Measurements from ENCODE around the gene LBR.
"Not testable (repeated sequence)": the region's sequence is repeated elsewhere in the genome, so short reads cannot be mapped to it uniquely, and the experiment has no call there.

LBR gene

DNA sequence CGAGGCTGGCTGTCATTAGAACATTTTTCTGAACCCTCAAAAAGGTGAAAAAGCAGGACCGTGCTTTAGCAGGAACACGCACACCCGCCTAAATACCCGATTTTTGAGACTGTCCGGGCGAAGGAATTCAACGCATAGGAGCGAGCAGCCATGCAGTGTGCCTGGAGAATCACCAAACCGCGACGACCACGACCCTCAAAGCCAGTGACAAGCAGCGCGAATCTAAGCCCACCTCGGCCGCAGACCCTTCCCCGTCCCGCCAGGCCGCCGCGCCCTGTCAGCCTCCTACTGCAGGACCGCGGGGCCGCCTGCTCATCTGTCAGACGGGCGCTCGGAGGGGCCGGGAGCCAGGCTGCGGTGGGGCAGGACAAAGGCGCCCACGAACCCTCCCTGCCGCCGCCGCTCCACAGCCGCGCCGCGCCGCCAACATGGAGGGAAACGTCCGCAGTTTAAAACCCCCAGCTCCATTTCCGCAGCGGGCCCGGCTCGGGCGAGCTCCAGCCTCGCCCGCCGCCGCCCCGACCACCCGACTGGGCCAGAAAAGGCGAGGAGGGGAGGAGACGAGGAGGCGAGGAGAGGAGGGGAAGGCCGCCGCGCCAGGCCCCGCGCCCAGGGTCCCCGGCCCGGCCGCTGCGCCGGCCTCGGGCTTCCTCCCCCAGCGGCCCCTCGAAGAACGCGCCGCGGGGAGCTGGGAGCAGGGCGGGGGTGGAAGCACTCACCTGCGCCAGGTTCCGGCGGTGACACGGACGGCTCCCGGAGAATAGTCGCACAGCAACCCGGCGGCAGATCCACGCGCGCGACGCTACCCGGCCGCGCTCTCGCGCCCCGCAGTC lies at the start of gene LBR:
LBR (minus strand) TSS at position 804 of the 833 bp plus-strand sequence. CDS start 3,963 bp downstream, outside the sequence.
- peak; percentile 44 for DNase-seq

DNA sequence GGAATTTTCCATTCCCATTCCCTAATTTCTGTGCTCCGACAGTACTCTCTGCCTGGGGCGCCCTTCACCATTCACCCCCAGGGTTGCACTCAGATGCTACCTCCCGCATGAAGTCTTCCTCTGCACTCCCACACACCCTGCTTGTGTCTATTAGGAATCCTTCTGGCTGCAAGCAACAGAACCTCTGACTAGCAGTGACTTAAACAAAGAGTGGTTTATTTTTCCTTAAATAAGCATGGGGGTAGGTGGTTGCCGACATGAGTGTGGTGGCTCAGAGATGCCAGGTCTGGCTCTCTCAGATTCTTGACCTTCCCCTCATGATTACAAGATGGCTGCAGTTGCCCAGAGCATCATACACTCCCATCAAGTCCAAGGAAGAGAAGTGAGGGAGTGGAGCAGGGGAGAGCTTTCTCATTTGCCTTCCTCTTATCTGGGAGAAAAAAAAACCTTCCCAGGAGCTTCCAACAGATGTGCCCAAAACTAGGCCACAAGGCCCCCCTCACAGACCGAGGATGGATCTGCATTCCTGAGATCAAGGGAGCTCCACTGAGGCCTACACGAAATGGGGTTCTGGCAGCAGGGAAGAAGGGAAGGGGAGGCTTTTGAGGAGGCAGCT lies 49.6 kb upstream of the LBR start:
- DNase-seq: no peak

DNA sequence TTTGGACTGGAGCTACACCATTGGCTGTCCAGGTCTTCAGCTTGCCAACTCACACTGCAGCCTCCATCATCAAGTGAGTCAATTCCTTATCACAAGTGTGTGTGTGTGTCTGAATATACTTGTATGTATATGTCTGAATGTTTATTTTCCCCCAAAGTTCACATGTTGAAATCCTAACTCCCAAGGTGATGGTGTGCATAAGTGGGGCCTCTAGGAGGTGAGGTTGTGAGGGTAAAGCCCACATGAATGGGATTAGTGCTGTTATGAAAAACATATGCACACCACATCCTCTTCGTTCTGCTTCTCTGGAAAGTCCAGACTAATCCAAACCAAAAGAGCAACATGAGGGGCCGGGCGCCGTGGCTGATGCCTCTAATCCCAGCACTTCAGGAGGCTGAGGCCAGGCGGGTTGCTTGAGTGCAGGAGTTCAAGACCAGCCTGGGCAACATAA lies 48.7 kb upstream of the LBR start:
- no peak for DNase-seq

DNA sequence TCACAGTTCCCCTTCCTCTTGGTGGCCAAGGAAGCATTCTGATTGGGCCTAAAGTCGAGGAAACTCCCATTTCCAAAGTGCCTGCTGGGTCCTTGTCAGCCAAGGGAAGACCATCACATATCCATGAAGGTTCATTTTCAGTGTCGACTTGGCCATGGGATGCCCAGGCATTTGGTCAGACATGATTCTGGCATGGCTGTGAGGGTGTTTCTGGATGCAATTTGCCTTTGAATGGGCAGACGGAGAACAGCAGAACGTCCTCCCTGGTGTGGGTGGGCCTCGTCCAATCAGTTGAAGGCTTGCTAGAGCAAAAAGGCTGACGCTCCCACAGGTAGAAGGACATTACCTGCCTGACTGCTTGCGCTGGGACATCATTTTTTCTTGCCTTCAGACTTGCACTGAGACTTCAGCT lies 48.3 kb upstream of the LBR start:
- DNase-seq: no peak

DNA sequence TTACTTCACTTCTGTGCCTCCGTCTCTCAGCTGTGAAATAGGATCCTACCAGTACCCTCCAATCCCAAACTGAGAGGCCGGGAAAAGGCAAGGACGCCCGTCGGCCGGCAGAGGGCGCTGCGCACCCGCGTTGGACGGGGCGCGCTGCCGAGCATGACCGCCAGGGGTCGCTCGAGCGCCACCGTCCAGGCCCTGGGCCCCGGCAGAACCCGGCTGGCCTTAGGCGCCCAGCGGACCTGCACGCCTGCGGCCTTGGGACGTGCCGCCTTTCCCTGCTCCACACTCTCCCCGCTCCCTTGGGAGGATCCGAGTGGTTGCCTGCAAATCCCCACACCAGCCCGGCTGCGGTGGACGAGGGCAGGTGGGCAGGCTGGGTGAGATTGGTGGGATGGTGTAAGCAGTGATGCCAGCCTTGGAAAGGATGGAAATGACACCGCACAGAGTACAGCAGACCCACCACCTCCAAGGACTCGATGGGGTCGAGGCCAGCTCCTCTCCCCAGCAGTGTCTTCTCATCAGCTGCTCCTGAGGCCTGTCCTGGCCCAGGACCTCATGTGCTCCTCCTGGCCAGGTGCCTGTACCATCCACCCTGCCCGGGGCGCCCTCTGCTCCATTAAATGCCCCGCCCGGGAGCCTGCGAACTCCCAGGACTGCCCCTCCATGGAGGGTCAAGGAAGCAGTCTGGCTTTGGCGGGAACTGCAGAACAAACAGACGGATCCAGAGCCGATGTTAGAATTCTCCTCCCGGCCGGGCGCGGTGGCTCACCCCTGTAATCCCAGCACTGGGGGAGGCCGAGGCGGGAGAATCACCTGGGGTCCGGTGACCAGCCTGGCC lies 47.4 kb upstream of the LBR start:
- peak; percentile 21 for DNase-seq

DNA sequence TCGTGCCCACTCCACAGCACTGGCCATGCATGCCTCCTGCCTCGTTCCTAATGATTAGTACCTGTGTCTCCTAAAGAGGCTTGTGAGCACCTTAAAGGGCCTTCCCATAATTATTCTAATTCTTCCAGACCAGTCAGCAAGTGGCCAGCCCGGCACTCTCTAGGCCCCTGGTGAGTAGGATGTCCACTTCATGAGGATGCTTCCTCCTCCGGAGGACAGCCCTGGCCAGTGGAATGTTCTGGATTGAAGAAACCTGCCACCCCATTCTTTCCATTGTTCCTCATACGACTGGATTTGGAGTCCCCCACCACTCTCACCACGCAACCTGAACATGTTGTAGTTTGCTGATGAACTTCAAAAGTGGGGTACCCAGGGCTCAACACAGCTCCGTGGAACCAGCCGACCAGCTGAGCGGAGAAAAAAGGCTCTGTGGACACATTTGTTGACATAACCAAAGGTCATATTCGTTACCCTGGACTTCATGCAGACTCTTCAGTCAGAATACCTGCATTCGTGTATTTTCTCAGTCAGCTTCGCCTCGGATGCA lies 46.7 kb upstream of the LBR start:
- no peak for DNase-seq

DNA sequence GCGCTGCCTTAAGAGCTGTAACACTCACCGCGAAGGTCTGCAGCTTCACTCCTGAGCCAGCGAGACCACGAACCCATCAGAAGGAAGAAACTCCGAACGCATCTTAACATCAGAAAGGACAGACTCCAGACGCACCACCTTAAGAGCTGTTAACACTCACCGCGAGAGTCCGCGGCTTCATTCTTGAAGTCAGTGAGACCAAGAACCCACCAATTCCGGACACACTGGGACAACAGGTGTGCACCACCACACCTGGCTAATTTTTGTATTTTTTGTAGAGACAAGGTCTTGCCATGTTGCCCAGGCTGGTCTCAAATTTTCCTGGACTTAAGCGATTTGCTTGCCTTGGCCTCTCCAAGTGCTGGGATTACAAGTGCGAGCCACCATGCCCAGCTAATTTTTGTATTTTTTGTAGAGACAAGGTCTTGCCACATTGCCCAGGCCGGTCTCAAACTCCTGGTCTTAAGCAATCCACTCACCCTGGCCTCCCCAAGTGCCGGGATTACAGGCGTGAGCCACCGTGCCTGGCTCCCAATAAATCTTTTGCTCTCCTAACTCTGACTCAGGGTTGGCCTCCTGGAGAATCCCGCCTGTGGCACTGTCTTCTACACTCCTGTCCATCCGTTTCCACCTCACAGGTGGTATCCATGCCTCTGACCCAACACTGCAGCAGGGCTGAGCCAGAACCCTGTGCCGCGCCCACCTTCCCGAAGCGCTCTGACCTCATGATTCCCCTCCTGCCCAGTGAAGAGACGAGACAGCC lies 46.0 kb upstream of the LBR start:
- DNase-seq: not testable (repeated sequence)

DNA sequence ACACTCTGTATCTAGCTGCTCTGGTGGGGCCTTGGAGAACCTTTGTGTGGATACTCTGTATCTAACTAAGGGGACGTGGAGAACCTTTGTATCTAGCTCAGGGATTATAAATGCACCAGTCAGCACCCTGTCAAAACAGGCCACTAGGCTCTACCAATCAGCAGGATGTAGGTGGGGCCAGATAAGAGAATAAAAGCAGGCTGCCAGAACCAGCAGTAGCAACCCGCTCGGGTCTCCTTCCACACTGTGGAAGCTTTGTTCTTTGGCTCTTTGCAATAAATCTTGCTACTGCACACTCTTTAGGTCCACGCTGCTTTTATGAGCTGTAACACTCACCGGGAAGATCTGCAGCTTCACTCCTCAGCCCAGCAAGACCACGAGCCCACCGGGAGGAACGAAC lies 45.4 kb upstream of the LBR start:
- DNase-seq: not testable (repeated sequence)

DNA sequence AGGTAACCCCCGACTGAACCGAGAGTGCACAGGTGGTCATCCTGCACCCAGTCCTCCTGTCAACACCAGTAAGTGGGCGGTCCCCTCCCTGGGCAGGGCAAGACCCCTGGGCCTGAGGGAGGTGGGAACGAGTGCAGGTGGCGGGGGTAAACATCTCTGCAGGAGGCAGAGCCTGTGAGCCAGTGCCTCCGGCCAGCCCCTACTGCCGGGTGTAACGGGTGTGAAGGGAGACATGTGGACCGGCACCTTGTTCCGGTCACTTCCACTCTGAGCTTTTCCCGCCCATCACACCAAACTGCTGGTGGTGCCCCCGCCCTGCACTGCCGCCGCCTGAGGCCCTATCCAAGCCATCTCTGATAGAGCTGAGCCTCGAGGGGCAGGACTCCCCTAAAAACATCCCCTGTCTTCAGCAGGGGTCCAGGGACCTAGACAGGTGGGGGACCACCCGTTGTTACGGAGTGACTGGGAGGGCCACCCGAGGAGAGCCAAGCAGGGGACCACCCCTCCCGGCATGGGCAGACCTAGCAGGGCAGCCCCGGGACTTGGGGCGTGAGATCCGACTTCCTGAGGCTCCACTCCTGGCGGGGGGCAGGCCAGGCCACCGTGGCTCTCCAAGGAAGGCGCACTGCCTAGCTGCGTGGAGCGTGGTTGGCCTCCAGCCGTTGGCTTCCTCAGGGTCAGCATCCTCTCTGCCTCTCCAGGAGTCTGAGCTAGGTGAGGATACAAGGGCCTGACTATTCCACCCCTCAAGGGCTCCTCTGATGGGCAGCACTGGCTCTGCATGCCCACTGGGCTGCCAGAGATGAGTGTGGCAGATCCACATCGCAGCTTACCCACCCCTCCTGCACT lies 43.8 kb upstream of the LBR start:
- no peak for DNase-seq

DNA sequence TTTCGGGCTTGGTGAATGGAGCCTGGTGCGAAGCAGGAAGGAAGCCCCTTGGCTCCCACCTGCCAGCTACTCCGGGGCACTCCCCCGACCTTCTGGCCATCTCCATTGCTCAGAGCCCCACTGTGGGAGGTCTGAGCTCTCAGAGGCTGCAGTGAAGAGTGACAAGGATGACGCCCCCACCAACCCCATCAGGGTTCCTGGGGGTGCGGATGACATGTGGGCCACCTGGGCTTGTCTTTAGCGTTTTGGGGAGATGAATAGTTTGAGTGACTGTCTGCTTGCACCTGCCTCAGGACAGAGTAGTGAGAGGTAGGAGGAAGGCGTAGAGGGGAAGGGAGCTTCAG lies 43.2 kb upstream of the LBR start:
- no peak for DNase-seq

DNA sequence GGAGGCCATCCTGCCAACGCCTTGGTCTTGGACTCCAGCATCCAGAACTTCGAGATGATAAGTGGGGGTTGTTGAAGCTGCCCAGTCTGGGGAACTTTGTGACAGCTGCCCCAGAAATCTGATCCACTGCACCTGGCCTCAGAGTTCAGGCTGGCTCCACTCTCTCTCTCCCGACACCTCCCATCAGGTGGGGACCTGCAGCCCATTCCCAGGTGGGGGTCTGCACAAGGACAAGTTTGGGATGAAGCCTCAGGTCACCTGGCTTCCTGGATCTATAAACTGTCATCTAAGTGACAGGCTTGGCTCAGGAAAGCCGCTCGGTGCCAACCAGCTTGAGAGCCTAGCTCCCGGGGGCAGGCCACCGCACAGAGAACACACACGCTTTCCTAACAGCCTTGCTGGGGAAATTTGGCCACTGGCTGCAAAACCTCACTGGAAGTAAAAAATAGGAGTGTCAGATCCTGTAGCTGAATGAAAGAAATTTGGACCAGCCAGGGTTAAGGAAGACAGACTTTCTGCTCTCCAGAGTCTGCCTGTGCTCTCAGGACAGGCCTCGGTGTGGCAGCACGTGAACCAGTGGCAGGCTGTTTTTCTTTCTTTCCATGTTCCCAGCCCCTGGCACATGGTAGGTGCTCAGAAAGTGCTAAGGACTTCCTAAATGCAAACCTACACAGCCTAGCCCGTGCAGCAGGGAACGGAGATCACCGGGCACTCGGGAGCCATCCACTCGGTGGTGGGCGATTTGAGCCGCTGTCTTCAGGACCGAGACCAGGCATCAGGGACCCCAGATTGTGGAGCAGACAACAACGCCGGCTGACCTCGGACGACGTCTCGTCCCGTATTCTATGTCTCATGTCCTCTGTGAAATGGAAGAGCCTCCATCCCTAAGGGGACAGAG lies 42.6 kb upstream of the LBR start:
- DNase-seq: no peak

DNA sequence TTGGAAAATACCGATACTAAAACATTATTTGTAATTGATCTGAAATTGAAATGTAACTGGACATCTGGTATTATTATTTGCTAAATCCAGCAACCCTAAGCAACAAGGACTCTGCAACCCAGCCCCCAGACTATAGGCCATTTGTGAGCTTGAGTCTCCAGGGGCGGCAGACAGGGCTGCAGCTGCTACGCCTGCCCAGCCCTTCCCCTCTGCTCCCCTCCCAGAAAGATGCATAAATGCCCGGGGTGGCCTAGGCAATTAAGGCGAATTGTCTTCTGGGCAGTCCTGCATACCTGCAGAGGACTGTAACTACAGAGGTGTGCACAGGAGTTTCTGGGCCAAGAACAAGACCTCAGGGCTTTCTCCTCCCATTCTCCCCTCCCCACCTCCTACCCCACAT lies 41.2 kb upstream of the LBR start:
- no peak for DNase-seq

DNA sequence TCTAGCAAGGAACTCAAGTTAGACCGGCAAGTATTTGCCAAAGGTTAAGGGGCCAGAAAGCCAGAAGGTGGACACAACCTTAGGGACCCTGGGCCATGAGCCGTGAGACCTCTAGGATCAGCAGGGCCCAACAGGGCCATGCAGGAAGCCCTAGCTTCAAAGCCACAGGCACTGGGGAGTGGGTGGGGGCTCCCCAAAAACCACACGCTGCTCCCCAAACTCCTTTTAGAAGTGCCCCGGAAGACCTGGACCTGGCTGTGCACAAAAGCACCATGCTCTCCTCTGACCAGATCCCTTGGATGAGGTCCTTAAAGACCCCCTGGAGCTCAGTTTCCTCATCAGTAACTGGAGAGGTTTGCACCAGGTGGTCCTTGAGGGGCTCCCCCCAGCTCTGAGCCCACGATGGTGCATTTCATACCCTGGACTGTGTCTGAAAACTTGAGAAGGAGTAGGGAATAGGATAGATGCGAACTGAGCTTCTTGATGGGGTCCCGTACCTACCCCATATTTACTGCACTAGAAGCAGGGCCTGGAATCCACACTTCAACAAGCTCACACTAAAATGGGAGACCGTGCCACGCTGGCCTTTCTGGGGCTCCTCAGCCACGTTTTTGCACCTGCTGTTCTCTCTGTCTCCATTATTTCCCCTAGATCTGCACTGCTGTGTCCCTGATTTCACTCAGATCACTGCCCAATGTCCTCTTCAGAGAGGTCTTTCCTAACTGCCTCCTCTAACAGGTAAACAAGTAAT lies 40.6 kb upstream of the LBR start:
- DNase-seq: no peak

DNA sequence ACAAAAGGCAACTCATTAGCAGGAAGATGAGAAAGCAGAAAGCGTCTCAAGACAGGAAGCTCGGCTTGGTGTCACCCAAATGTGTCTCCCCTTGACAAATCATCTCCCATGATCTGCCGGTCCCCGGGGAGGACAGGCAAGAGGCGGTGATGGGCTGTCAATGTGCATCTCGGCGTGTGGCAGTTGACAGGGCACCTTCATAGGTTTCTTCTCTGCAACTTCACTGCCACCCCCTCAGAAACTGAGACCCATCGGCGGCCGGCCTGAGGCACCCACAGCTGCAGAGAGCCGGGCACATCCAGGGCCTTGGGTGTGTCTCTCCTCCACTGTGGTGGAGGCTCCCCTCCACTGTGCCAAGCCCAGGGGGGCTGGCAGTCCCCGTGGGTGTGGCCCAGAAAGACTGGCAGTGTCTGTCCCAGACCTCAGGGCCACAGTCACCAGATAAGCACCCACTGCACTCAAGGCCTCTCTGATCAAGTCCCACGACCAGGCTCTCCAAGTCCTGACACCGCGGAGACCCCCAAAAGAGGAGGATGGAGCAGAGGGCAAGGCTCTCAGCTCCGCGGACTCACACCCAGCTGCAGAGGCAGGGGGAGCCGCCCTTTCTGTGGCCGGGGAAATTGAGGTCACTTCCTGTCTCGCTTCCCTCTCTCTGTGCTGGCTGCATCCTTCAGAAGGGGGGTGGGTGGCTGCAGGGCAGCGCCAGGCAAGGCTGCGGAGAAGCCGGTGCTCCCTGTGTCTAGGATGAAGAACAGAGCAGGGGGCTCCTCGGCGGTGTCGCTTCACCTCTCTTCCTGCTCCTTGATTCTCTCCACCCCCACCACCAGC lies 39.6 kb upstream of the LBR start:
- peak; percentile 78 for DNase-seq

DNA sequence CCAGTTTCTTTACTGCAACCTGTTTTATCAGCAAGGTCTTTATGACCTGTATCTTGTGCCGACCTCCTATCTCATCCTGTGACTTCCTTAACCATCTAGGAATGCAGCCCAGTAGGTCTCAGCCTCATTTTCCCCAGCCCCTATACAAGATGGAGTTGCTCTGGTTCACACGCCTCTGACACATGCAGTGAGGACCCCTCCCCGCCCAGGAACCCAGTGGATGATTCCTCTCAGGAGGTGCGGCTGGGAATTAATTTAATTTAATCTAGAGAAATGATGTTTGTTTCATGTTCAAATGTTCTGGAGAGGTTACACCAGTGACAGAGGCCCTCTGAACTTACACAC lies 39.0 kb upstream of the LBR start:
- DNase-seq: no peak

DNA sequence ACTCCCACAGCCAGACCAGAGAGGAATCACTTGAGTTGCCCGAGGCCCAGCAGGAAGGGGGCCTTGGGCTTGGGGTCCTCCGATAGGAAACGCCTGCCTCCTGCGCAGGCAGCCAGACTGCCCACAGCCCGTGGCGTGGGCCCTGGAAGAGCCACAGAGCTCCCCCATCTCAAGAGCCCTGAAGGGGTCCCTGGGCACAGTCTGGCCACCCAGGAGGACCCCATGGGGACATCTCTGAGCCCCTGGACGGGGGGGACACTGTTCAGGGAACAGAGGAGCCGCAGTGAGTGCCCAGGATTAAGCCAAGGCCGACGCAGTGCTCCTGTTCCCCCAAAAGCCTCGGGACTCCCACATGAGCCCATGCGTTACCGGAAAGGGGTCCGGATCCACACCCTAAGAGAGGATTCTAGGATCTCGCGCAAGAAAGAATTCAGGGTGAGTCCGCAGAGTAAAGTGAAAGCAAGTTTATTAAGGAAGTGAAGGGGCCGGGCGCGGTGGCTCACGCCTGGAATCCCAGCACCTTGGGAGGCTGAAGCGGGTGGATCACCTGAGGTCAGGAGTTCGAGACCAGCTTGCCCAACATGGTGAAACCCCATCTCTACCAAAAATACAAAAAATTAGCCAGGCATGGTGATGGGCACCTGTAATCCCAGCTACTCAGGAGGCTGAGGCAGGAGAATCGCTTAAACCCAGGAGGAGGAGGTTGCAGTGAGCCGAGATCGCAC lies 38.1 kb upstream of the LBR start:
- DNase-seq: no peak

DNA sequence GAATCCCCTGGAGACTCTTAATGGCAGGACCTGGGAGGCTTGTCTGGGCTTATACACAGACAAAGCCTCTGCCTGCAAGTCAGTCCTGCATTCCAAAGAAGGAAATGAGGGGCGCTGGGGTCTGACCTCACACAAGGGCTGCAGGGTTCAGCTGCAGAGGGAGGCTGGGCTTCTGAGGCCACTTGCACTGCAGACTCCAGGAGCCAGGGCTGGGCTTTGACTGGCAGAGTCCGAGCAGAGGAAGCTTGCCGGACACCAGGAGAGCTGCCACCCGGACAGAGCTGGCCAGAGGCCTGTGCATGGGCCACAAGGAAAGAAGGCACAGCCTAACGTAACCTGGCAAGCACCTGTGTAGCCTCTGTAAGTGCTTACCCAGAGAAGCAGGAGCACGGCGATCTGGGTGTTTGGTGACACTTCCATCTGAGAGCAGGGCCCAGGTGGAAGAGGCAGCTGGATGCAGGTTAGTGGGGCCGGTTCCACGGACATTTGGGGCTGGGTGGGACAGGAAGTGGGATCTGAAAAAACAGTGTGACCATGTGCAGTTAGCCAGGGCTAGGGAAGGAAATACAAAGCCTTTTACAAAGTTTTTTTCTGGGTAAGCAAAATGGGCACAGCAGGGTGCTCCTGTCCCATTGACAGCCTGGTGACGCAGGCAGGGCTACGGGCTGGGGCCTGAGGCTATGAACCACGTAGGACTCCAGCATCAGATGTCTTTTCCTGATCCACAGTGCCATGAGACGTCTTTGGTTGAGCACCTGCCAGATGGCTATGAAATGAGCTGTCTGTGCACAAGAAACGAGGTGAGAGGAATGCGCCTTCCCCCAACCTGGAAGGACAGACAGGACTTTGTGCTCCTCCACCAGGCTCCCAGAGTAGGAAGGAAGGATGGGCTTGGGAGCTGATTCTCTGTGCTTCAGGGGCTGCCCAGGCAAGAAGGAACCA lies 37.3 kb upstream of the LBR start:
- DNase-seq: no peak
